Esophagus (tissue), 2 donors: ENCODE data around the gene OR2K2. TPM values are rescaled to one million over a fixed set of nuclear protein-coding genes. Genes with fewer than 3 reads are reported as not detected.

Source experiments
- polyA plus RNA-seq, 2 donors: library from polyadenylated mRNA; stranded (reverse); fragments of 200-250 nt; gene quantifications; one replicate each; pipeline ENCODE4 v1.2.3, GENCODE V29; 2013
- donor health status: healthy with polysubstance abuse.
- donor health status: Bipolar disorder and iron deficiency.

OR2K2 gene
- polyA plus RNA-seq, 2 donors: not detected

Other genes starting within 250 kb of the OR2K2 start
- gene ECPAS, start 154.2 kb upstream of the OR2K2 start, polyA plus RNA-seq: 10 to 100 TPM; 12.7 to 15.7 TPM
- under 1 TPM; 0.09 to 0.18 TPM for gene ZNF483, start 195.0 kb upstream of the OR2K2 start, polyA plus RNA-seq